Fibroblast of gingiva (primary cell): ENCODE measurements around the gene CD300E.
"Not testable (repeated sequence)": the region's sequence is repeated elsewhere in the genome, so short reads cannot be mapped to it uniquely, and the experiment has no call there.

Experiments
- DNase-seq: peaks from one replicate; pipeline ENCODE4 v3.0.0-alpha.2; 2011; ENCODE audit warnings: low read depth

The CD300E gene

GRCh38 chr17:74623693-74624093, at the start of gene CD300E:
Gene CD300E, minus strand, starts transcription at chr17:74623738. Its CDS starts 117 bp downstream, at chr17:74623621.
- no peak for DNase-seq

- DNase-seq, result peak; percentile 40
These were observed 47.7 kb upstream of the CD300E start for GRCh38 chr17:74671031-74671771.

- DNase-seq, result no peak
These were observed 46.8 kb upstream of the CD300E start for GRCh38 chr17:74670329-74670728.

GRCh38 chr17:74663561-74663960, 40.0 kb upstream of the CD300E start:
- no peak for DNase-seq

- DNase-seq, result no peak
These were observed 36.4 kb upstream of the CD300E start for GRCh38 chr17:74659889-74660288.

GRCh38 chr17:74658620-74659019, 35.1 kb upstream of the CD300E start:
- no peak for DNase-seq

GRCh38 chr17:74654742-74655141, 31.2 kb upstream of the CD300E start:
- DNase-seq, result no peak

- DNase-seq, result no peak
These were observed 28.5 kb upstream of the CD300E start for GRCh38 chr17:74652020-74652419.

GRCh38 chr17:74649909-74650308, 26.4 kb upstream of the CD300E start:
- no peak for DNase-seq

- no peak for DNase-seq
These were observed 24.5 kb upstream of the CD300E start for GRCh38 chr17:74647871-74648672.

GRCh38 chr17:74646231-74646630, 22.7 kb upstream of the CD300E start:
- no peak for DNase-seq

GRCh38 chr17:74645010-74645409, 21.5 kb upstream of the CD300E start:
- no peak for DNase-seq

GRCh38 chr17:74644419-74644818, 20.9 kb upstream of the CD300E start:
- no peak for DNase-seq

GRCh38 chr17:74643826-74644225, 20.3 kb upstream of the CD300E start:
- DNase-seq, result no peak

GRCh38 chr17:74642995-74643394, 19.5 kb upstream of the CD300E start:
- no peak for DNase-seq

- no peak for DNase-seq
These were observed 19.0 kb upstream of the CD300E start for GRCh38 chr17:74642556-74642955.

- no peak for DNase-seq
These were observed 18.4 kb upstream of the CD300E start for GRCh38 chr17:74641958-74642298.

GRCh38 chr17:74641224-74641957, 17.9 kb upstream of the CD300E start:
- DNase-seq, result no peak

- no peak for DNase-seq
These were observed 16.2 kb upstream of the CD300E start for GRCh38 chr17:74639704-74640151.

- DNase-seq, result no peak
These were observed 14.4 kb upstream of the CD300E start for GRCh38 chr17:74637926-74638325.

GRCh38 chr17:74637265-74637664, 13.7 kb upstream of the CD300E start:
- no peak for DNase-seq

- not testable (repeated sequence) for DNase-seq
These were observed 13.1 kb upstream of the CD300E start for GRCh38 chr17:74636541-74637085.
